ENCODE results near the gene RPL37A. TPM values are rescaled to one million over a fixed set of nuclear protein-coding genes. Genes with fewer than 3 reads are reported as not detected.
A peak's percentile ranks its signal among the peaks of the same experiment; 100 is the strongest.

RPL37A gene
- total RNA-seq, 1 experiment from 2014 or later, result 4,028 TPM

- H3K4me1 ChIP-seq, result peaks cover 4% of the 10 kb centered on the region
- no peak overlapping the region for H3K4me3 ChIP-seq
- no peaks in the 10 kb centered on the region for H3K9me3 ChIP-seq (replicated peaks)
- no peaks in the 10 kb centered on the region for H3K27me3 ChIP-seq
- H3K36me3 ChIP-seq, result no peaks in the 10 kb centered on the region; the same call in 1 of the 2 replicates
- H3K27ac ChIP-seq, result peak overlapping the region; percentile 53
- peak; percentile 58 to 73 for DNase-seq
Measured at GRCh38 chr2:216478151-216478550, 20.5 kb upstream of the RPL37A start.

- Histone ChIP-seq H3K27ac (peak overlapping the region; percentile 53), H3K27me3 (no peaks in the 10 kb centered on the region), H3K9me3 (replicated peaks) (no peaks in the 10 kb centered on the region), H3K36me3 (no peaks in the 10 kb centered on the region; the same call in 1 of the 2 replicates), H3K4me1 (peaks cover 4% of the 10 kb centered on the region), H3K4me3 (no peak overlapping the region)
- no peak for DNase-seq
Measured at GRCh38 chr2:216478791-216479190, 19.9 kb upstream of the RPL37A start.

DNA sequence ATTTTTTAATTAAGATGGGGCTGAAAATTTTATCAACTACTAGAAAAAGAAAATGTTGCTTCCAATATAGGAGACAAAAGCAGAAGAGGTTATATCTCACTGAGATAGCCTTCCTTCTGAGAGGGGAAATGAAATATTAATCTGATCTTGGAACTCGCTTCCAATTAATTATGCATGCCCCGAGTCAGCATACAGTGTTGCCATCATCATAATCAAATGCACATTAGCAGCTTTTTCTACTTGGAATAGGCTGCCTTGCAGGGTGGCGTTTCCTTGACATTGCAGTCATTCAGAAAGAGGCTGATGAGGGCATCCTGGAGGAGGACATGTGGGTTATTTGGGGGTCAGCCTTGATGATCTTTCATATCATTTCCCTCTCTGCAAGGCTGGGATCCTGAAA is 18.4 kb upstream of the RPL37A start:
- Histone ChIP-seq H3K27ac (no peak overlapping the region), H3K4me3 (no peak overlapping the region), H3K9me3 (replicated peaks) (no peaks in the 10 kb centered on the region), H3K36me3 (no peaks in the 10 kb centered on the region; the same call in 1 of the 2 replicates), H3K27me3 (no peaks in the 10 kb centered on the region), H3K4me1 (peaks cover 4% of the 10 kb centered on the region)
- no peak for DNase-seq

- no peak for DNase-seq
Measured at GRCh38 chr2:216482640-216483039, 16.0 kb upstream of the RPL37A start.

GRCh38 chr2:216485237-216485636 is 13.4 kb upstream of the RPL37A start:
- no peaks in the 10 kb centered on the region; the same call in 1 of the 2 replicates for H3K36me3 ChIP-seq
- no peak overlapping the region for H3K4me3 ChIP-seq
- DNase-seq, result no peak
- H3K27me3 ChIP-seq, result no peaks in the 10 kb centered on the region
- no peaks in the 10 kb centered on the region for H3K4me1 ChIP-seq
- H3K27ac ChIP-seq, result no peak overlapping the region
- no peaks in the 10 kb centered on the region for H3K9me3 ChIP-seq (replicated peaks)

More at GRCh38 chr2:216482640-216483039, 16.0 kb upstream of the RPL37A start:
- no peak overlapping the region for H3K27ac ChIP-seq
- no peaks in the 10 kb centered on the region; the same call in 1 of the 2 replicates for H3K36me3 ChIP-seq
- peaks cover 4% of the 10 kb centered on the region for H3K4me1 ChIP-seq
- H3K4me3 ChIP-seq, result no peak overlapping the region
- H3K9me3 ChIP-seq (replicated peaks), result no peaks in the 10 kb centered on the region
- no peaks in the 10 kb centered on the region for H3K27me3 ChIP-seq

GRCh38 chr2:216485745-216486144 is 12.9 kb upstream of the RPL37A start:
- H3K4me3 ChIP-seq, result no peak overlapping the region

GRCh38 chr2:216486271-216486670 is 12.4 kb upstream of the RPL37A start:
- Histone ChIP-seq H3K4me1 (no peaks in the 10 kb centered on the region), H3K27ac (no peak overlapping the region), H3K36me3 (no peaks in the 10 kb centered on the region), H3K4me3 (no peak overlapping the region), H3K27me3 (no peaks in the 10 kb centered on the region), H3K9me3 (replicated peaks) (no peaks in the 10 kb centered on the region)
- no peak for DNase-seq

More at GRCh38 chr2:216485745-216486144, 12.9 kb upstream of the RPL37A start:
- Histone ChIP-seq H3K27ac (no peak overlapping the region), H3K4me1 (no peaks in the 10 kb centered on the region), H3K36me3 (no peaks in the 10 kb centered on the region; the same call in 1 of the 2 replicates), H3K27me3 (no peaks in the 10 kb centered on the region), H3K9me3 (replicated peaks) (no peaks in the 10 kb centered on the region)
- no peak for DNase-seq

- H3K36me3 ChIP-seq, result no peaks in the 10 kb centered on the region
- no peak overlapping the region for H3K4me3 ChIP-seq
- DNase-seq, result no peak
- no peaks in the 10 kb centered on the region for H3K27me3 ChIP-seq
- H3K27ac ChIP-seq, result no peak overlapping the region
- no peaks in the 10 kb centered on the region for H3K9me3 ChIP-seq (replicated peaks)
- H3K4me1 ChIP-seq, result no peaks in the 10 kb centered on the region
Measured at GRCh38 chr2:216486708-216487107, 11.9 kb upstream of the RPL37A start.

GRCh38 chr2:216490061-216490460 is 8.6 kb upstream of the RPL37A start:
- H3K36me3 ChIP-seq, result no peaks in the 10 kb centered on the region
- no peaks in the 10 kb centered on the region for H3K27me3 ChIP-seq
- H3K4me1 ChIP-seq, result no peaks in the 10 kb centered on the region
- H3K27ac ChIP-seq, result no peak overlapping the region
- H3K4me3 ChIP-seq, result no peak overlapping the region
- H3K9me3 ChIP-seq (replicated peaks), result no peaks in the 10 kb centered on the region
- DNase-seq, result no peak

DNA sequence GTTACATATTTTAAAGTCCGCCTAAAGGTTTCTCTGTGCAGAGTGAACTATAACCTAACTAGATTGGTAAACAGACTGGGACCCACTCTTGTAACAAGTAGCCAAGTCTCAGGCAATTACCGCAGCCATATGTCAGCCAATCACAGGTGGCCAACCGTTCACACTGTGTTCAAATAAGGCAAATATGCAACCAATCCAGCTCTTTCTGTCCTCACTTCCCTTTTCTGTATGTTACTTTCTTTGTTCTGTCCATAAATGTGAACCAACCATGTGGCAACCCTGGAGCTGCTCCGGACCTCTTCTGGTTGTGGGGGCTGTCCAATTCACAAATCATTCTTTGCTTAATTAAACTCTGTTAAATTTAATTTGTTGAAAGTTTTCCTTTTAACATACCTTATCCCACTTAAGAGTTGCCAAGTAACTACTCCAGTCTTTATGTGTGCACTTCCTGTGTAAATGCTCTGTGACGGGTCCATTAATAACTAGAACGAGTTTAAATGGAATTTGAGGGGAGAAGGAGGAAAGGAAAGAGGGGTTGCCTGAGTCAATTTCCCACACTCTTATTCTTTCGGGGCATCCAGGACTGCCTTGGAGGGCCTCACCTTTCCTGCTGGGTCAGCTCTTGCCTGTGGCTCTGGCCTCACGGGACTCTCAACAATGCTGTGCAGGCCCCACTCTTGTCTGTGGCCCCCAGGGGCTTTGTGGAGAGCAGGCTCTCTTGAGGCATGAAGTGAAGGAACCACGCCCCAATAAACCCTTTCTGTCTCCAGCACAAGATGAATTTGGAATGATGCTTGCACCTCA is 6.6 kb upstream of the RPL37A start:
- no peaks in the 10 kb centered on the region for H3K27me3 ChIP-seq
- no peaks in the 10 kb centered on the region for H3K36me3 ChIP-seq
- DNase-seq, result no peak
- no peaks in the 10 kb centered on the region for H3K4me1 ChIP-seq
- H3K27ac ChIP-seq, result no peak overlapping the region
- no peaks in the 10 kb centered on the region for H3K9me3 ChIP-seq (replicated peaks)
- no peak overlapping the region for H3K4me3 ChIP-seq

- H3K9me3 ChIP-seq (replicated peaks), result no peaks in the 10 kb centered on the region
- peak in 1 of 2 experiments; percentile 16 for DNase-seq
- H3K4me1 ChIP-seq, result no peaks in the 10 kb centered on the region
- H3K36me3 ChIP-seq, result no peaks in the 10 kb centered on the region
- no peak overlapping the region for H3K4me3 ChIP-seq
- H3K27ac ChIP-seq, result no peak overlapping the region
- H3K27me3 ChIP-seq, result no peaks in the 10 kb centered on the region
Measured at GRCh38 chr2:216492597-216493333, 5.9 kb upstream of the RPL37A start.

- Histone ChIP-seq H3K27me3 (no peaks in the 10 kb centered on the region), H3K4me3 (no peak overlapping the region), H3K36me3 (no peaks in the 10 kb centered on the region), H3K9me3 (replicated peaks) (no peaks in the 10 kb centered on the region), H3K4me1 (no peaks in the 10 kb centered on the region), H3K27ac (no peak overlapping the region)
- DNase-seq, result no peak
Measured at GRCh38 chr2:216493334-216493685, 5.3 kb upstream of the RPL37A start.

- Histone ChIP-seq H3K4me1 (no peaks in the 10 kb centered on the region; the same call in 1 of the 2 replicates), H3K9me3 (replicated peaks) (no peaks in the 10 kb centered on the region), H3K4me3 (no peak overlapping the region), H3K36me3 (peaks cover 17% of the 10 kb centered on the region), H3K27ac (no peak overlapping the region), H3K27me3 (no peaks in the 10 kb centered on the region)
- no peak for DNase-seq
Measured at GRCh38 chr2:216495656-216496055, 3.0 kb upstream of the RPL37A start.

DNA sequence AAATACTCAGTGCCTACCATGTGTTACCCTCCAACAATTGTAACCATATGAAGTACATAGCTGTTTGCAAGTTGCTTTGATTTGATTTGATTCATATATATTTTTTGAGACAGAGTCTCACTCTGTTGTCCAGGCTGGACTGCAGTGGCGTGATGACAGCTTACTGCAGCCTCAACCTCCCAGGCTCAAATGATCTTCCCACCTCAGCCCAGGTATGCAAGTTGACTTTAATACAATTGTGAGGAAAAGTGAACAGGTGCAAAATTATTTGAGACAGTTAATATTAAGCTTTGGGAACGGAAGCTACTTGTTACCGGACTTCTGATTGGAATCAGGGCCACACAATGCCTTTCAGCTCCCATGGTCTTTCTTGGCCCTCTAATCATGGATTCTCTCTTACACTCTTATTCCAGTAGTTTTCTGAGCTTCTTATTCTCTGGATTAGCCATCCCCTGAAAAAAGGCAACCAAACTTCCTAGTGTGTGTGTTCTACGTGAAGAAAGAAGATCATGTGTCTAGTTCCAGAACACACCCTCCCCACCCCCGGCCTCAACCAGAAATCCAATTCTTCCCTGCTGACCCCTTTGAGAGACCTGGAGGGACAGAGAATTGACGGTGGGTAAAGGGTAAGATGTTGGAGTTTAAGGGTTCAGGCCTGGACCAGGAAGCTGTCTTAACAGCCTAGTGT is 1.1 kb upstream of the RPL37A start:
- Histone ChIP-seq H3K27me3 (no peaks in the 10 kb centered on the region), H3K4me3 (no peak overlapping the region), H3K27ac (no peak overlapping the region), H3K9me3 (replicated peaks) (no peaks in the 10 kb centered on the region), H3K4me1 (no peaks in the 10 kb centered on the region; the same call in 1 of the 2 replicates), H3K36me3 (peaks cover 36% of the 10 kb centered on the region)
- no peak for DNase-seq

- Histone ChIP-seq H3K36me3 (peaks cover 41% of the 10 kb centered on the region), H3K9me3 (replicated peaks) (no peaks in the 10 kb centered on the region), H3K27ac (peak overlapping the region; percentile 87; the same call in 1 of the 2 replicates), H3K4me3 (peak overlapping the region; percentile 86), H3K4me1 (peaks cover 2% of the 10 kb centered on the region; the same call in 1 of the 2 replicates), H3K27me3 (no peaks in the 10 kb centered on the region)
- peak in 1 of 2 experiments; percentile 7 for DNase-seq
Measured at GRCh38 chr2:216498070-216498378, 620 bp upstream of the RPL37A start.

Measured in SJCRH30 (cell line).